ENCODE measurements around the gene NCOA3. TPM values are rescaled to one million over a fixed set of nuclear protein-coding genes. Genes with fewer than 3 reads are reported as not detected.

Gene NCOA3
- total RNA-seq, 1 experiment from 2014 or later = 25.9 TPM

DNA sequence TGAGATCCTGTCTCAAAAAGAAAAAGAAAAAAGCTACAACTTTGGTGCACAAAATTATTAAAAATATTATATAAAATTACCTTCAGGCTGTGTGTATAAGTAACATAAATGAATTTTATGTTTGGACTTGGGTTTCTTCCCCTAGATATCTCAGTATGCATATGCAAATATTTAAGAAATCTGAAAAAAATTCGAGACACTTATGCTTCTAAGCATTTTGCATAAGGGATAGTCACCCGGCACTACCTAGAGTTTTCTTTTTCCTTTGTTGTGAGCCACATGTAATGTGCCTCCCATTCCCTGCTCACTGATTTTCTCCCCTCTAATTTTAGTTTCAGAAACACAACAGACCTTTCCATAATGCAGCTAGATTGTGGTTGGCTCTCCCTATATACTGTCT is 79.4 kb downstream of the NCOA3 start (continued):
- TF ChIP-seq, protein P1, sequence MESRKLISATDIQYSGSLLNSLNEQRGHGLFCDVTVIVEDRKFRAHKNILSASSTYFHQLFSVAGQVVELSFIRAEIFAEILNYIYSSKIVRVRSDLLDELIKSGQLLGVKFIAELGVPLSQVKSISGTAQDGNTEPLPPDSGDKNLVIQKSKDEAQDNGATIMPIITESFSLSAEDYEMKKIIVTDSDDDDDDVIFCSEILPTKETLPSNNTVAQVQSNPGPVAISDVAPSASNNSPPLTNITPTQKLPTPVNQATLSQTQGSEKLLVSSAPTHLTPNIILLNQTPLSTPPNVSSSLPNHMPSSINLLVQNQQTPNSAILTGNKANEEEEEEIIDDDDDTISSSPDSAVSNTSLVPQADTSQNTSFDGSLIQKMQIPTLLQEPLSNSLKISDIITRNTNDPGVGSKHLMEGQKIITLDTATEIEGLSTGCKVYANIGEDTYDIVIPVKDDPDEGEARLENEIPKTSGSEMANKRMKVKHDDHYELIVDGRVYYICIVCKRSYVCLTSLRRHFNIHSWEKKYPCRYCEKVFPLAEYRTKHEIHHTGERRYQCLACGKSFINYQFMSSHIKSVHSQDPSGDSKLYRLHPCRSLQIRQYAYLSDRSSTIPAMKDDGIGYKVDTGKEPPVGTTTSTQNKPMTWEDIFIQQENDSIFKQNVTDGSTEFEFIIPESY (IDR thresholded peaks at IDR 0.05; ENCODE audit: extremely low read depth, insufficient replicate concordance, low read length) = no peak

DNA sequence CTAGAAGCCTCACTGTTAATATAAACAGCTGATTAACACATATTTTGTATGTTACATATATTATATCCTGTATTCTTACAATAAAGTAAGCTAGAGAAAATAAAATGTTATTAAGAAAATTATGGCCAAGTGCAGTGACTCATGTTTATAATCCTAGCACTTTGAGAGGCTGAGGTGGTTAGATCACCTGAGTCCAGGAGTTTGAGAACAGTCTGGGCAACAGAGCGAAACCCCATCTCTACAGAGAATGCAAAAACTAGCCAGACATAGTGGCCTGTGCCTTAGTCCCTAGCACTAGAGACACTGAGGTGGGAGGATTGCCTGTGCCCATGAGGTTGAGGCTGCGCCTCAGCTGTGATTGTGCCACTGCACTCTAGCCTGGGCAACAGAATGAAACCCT is 81.9 kb downstream of the NCOA3 start:
- Histone ChIP-seq H3K36me3 (ENCODE audit: control insufficient read depth in 1 of 2, insufficient read depth in 2 of 2, low read length in 2 of 2) (no peaks in the 10 kb centered on the region), H3K4me1 (ENCODE audit: control insufficient read depth in 1 of 2, insufficient read depth in 2 of 2, low read length in 2 of 2) (peaks cover 39 to 49% of the 10 kb centered on the region in 2 experiments), H3K27ac (ENCODE audit: low read depth, low read length) (peak overlapping the region; percentile 5; the same call in 1 of the 2 replicates), H3K9me2 (ENCODE audit: insufficient read depth) (no peaks in the 10 kb centered on the region), H4K20me1 (ENCODE audit: insufficient read depth) (no peaks in the 10 kb centered on the region), H3K9me3 (ENCODE audit: control insufficient read depth in 1 of 2, insufficient read depth in 1 of 2, low read depth in 1 of 2, low read length in 2 of 2) (no peaks in the 10 kb centered on the region), H2AFZ (ENCODE audit: low read depth, low read length, poor library complexity, severe bottlenecking) (no peak overlapping the region), H3K4me2 (ENCODE audit: low read length) (no peak overlapping the region; the same call in 1 of the 2 replicates), H3K4me3 (replicated peaks in 1 of 2; ENCODE audit: low read depth in 1 of 2, low read length in 2 of 2) (no peak overlapping the region), H3K9ac (ENCODE audit: low read length) (no peak overlapping the region), H3K79me2 (ENCODE audit: insufficient read depth, low read length) (peaks cover 12% of the 10 kb centered on the region; the same call in 1 of the 2 replicates), H3K27me3 (ENCODE audit: insufficient read depth, low read length) (no peaks in the 10 kb centered on the region)
- no TSS peak for BruUV-seq (replicated peaks)
- TF ChIP-seq EGR1 (IDR thresholded peaks at IDR 0.05; ENCODE audit: low read depth) (no peak), CEBPB (IDR thresholded peaks at IDR 0.05; ENCODE audit: low read depth) (no peak), SRF (IDR thresholded peaks at IDR 0.05; ENCODE audit: low read depth) (no peak), ZNF274 (IDR thresholded peaks at IDR 0.05; ENCODE audit: low read depth, low read length) (no peak), SP1 (IDR thresholded peaks at IDR 0.05; ENCODE audit: low read depth) (no peak), CBX3 (IDR thresholded peaks at IDR 0.05; ENCODE audit: low read depth) (no peak), EZH2 (IDR thresholded peaks at IDR 0.05) (no peak), SIN3A (IDR thresholded peaks at IDR 0.05; ENCODE audit: low read depth) (no peak), POLR2A (IDR thresholded peaks at IDR 0.05; ENCODE audit: borderline replicate concordance, extremely low read depth, insufficient read depth, insufficient read length) (no peak), RAD21 (IDR thresholded peaks at IDR 0.05; ENCODE audit: low read depth) (no peak), ELF1 (IDR thresholded peaks at IDR 0.05; ENCODE audit: borderline replicate concordance, low read depth) (no peak)
- TF ChIP-seq, protein P2, sequence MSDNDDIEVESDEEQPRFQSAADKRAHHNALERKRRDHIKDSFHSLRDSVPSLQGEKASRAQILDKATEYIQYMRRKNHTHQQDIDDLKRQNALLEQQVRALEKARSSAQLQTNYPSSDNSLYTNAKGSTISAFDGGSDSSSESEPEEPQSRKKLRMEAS (IDR thresholded peaks at IDR 0.05) = no peak
- TF ChIP-seq, protein P3, sequence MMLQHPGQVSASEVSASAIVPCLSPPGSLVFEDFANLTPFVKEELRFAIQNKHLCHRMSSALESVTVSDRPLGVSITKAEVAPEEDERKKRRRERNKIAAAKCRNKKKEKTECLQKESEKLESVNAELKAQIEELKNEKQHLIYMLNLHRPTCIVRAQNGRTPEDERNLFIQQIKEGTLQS (IDR thresholded peaks at IDR 0.05) = no peak
- RAD21 ChIA-PET (ENCODE audit: low non-redundant PET in 1 of 2, low total read pairs in 2 of 2, uncharacterized antibody in 2 of 2, unreplicated experiment in 2 of 2) = no interaction called here
- POLR2A ChIA-PET = no interaction called here
- DNase-seq (ENCODE audit: low read depth, low spot score) (no peak), ATAC-seq (peak; percentile 40; the same call in 1 of the 2 replicates)
- intact Hi-C loops (cut with micrococcal nuclease) = no loop called here
- CTCF ChIA-PET = no interaction called here

Data from HCT116 (cell line).